Stimulated activated naive CD4-positive, alpha-beta T cell treated with Interleukin-2 at 50 U/mL for 16 hours (primary cell): Measurements from ENCODE around the gene GRK5.

Experiments
- DNase-seq: peaks from one replicate; lab custom pipeline; 2025; lab: John Stamatoyannopoulos, UW

The GRK5 gene

GRCh38 chr10:119316002-119316358 lies 108.6 kb downstream of the GRK5 start:
- no peak for DNase-seq

- DNase-seq: no peak
Measured at GRCh38 chr10:119316729-119317097, 109.3 kb downstream of the GRK5 start.

- no peak for DNase-seq
Measured at GRCh38 chr10:119318411-119319160, 111.2 kb downstream of the GRK5 start.

DNA sequence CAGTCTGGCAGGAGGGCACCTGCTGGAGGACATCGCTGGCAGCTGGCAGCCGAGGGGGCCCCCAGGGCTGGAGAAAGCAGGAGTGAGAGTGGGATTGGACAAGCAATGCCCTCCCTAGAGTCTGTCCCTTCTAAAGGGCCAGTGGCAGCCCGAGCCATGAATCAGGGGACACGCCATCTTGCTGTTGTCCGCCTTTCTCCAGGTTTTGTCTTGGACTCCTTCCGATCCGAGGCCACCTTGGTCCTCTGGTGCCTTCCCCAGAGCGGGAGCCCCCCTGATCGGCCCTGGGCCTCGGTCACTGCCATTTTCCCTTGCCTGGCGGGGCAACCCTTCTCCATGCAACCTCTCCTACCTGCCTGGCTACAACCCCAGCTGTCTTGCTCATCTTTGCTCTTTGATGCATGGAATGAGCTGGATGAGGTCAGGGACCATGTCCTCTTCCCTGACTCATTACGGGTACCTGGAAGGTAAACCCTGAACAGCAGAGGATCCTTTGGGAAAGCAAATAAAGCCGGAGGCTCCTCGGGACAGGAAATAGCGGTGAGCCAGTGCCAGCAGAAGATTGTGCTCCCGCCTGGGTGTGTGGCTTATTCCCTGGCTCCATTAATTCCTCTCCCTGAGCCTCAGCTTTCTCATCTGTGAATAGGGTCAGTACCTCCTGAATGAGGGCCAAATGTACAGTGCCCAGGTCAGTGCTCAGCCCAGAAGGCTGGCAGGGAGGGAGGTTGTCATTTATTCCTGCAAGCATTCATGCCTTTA lies 112.0 kb downstream of the GRK5 start:
- DNase-seq: no peak

DNA sequence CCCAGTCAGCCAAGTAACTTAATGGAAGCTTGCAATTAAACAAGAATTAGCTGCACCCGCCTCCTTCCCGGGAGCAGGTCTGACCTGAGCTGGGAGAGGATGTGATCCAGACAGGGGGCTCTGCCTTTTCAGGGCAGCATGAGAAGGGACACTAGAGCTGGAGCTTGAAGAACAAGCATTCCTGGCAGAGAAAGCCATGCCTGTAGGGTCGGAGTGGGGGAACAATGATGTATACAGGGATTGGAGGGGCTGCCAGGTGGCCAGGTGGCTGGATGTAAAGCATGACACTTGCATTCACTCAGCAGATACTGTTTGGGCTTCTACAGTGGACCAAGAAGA lies 112.5 kb downstream of the GRK5 start:
- no peak for DNase-seq

DNA sequence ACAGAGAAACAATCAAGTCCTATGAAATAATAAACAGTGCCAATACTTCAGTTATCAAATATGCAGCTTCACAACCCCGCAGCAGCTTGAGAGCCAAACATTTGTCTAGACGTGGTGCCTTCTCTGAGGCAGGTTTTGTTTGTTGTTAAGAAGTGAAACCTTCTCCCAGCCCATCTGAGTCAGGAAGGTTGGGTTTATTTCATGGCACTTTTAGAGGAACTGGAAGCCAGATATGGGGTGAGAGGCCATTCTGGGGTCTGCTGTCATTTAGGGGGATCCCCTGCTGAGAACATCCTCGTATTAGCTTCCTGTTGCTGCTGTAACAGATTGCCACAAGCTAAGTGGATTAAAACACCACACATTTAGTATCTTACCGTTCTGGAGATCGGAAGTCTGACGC lies 113.6 kb downstream of the GRK5 start:
- no peak for DNase-seq

- DNase-seq: no peak
Measured at GRCh38 chr10:119323085-119324016, 116.0 kb downstream of the GRK5 start.

- no peak for DNase-seq
Measured at GRCh38 chr10:119325131-119325530, 117.8 kb downstream of the GRK5 start.

GRCh38 chr10:119326167-119326566 lies 118.8 kb downstream of the GRK5 start:
- no peak for DNase-seq

DNA sequence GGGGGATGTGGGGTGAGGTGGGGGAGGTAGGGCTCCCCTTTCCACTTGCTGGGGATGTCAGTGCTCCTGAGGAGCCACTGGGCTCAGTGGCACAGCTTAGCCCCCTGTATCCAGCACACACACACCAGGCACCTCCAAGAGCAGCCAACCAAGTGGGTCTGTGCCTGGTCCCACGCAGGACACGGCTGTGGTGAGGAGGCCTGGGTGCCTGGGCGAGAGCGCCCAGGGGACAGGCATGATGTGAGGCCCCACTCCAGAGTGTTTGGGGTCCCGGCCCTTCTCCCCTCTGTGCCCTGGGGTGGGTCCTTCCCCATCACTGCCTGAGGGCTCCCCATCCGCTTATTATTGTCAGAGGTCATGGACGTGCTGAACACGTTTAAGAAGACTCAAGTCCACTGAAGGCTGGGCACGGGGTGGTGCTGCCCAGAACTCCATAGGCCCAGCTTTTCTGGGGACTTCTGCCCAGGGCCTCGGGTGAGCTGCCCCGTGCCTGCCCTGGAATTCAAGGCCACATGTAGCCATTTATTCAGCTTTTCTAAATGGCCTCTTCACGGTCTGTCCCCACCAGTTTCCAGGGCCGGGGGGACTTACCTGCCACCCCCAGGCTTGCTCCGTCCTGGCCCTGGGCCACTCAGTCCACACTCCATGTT lies 119.8 kb downstream of the GRK5 start:
- DNase-seq: no peak

DNA sequence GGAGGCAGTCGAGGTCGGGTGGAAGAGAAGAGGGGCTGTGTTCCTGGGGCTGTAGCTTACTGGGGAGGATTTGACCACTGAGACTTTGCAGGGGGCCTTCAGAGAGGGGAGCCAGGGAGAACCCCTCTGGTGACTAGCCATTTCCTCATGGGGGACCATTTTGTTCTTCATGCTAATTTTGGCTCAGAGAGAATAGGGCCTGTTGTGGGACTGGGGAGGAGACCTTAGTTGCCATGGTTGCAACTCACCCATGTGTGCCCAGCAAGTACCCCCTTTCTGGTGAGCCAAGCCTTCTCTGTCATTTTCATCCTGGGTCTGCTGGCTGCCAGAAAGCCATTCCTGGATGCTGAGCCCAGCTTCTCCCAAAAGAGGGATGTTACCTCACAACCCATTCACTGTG lies 120.9 kb downstream of the GRK5 start:
- DNase-seq: no peak

DNA sequence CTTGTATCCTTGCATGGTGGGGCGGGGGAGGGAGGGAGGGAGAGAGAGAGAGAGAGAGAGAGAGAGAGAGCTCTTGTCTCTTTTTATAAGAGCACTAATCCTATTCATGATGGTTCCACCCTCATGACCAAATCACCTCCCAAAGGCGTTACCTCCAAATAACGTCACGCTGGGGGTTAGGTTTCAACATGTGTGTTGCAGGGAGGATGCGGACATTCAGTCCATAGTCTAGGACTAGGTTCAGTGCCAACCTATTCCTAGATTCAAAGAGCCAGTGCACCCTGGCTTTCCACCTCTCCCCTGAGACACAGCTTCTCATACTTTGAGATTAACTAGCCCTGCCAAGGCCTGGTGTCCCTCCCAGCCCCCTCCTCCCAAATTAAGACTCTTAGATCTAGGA lies 123.0 kb downstream of the GRK5 start:
- no peak for DNase-seq

DNA sequence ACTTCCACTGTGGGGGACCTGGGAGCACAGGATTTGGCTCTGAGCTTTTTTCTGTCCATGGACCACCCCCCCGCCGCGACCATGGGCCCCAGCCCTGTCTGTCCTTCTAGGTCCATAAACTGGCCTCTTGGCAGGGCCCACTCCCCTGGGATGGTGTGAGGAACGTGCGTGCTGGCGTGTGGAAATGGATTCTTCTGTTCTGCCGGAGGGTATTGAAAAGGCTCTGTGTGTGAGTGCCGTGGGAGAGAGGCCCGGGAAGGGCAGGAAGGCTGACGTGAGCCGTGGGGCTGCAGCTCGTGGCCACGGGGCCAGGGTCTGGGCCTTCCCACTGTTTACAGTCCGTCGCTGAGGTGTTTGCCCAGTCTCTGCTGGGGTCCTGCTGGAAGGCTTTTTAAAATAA lies 123.7 kb downstream of the GRK5 start:
- no peak for DNase-seq

- DNase-seq: peak; percentile 35
Measured at GRCh38 chr10:119333146-119333792, 125.9 kb downstream of the GRK5 start.

DNA sequence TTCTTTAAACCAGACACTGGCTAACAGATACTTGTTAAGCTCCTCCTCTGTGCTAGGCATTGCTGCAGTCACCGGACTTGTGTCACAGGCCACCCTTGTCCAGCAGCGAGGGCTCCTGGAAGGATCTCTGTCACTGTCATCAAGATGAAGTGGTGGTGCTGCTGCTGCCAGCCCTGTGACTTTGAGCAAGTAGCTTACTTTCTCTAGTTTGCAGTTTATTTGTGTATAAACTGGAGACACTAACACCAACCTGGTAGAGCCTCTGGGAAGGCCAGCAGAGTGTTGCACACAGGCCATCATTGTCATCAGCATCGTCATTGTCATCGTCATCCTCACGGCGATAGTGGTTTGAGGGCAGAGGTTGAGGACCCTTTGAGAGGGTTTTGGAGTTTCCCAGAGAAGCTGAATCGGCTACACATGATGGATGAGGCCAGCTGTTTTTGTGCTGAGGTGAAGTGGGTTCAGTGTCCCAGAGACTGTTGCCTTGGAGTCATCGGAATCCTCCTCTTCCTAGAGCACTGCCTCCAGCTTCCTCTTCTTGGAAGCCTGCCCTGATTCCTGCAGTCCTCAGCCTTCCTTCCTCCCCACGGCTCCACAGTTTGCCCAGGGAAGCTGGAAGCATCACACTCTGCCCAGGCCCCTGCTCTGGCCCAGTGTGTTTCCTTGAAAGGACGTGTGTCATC lies 128.4 kb downstream of the GRK5 start:
- no peak for DNase-seq

DNA sequence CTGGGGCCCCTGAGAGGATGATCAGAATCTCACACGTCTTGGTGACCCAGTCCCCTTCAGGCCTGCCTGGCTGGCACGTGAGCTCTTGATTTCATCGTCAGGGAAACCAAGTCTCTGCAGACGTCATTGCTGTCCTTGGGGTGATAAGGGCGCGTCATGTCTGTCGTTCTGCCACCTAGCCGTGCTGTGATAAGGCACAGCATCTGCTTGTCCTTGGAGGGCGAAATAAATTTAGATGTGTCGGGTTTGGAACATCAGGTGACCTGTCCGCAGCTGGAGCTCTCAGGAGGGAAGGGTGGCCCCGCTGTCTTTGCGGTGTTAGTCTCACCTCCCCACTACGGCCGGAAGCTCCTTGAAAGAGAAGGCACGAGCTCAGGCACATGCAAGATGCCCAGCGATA lies 129.2 kb downstream of the GRK5 start:
- DNase-seq: no peak

GRCh38 chr10:119337223-119337622 lies 129.9 kb downstream of the GRK5 start:
- DNase-seq: no peak

- DNase-seq: no peak
Measured at GRCh38 chr10:119337796-119338432, 130.5 kb downstream of the GRK5 start.

GRCh38 chr10:119339109-119339508 lies 131.7 kb downstream of the GRK5 start:
- no peak for DNase-seq

DNA sequence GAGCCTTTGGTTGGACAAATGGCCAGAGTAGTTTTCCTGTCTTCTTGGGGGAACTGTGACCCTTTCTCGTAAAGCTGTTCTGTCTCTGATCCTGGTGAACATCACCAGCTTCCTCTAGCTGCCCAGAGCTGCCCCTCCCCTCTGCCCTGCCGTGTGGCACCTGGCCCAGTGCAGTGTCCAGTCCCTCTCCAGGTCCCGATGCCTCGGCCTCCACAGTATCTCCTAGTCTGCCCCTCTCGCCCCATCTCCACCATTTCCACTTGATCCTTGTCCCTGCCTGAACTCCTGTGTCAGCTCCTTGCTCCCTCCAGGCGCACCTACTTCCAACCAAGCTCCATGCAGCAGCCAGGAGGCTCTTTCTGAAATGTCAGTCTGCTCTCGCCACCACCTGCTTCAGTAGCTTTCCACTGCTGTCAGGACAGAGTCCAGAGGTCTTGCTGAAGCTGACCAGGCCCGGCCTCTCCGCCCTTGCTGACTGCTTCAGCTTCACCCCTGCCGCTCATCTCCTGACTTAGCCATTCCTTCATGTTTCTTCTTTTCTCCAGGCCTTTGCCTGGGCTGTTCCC lies 133.6 kb downstream of the GRK5 start:
- DNase-seq: no peak
